OCI-LY7 (cell line): Measurements from ENCODE around the gene DST. TPM values are rescaled to one million over a fixed set of nuclear protein-coding genes. Genes with fewer than 3 reads are reported as not detected.

Experiments
- BruUV-seq: library from RNA; stranded (reverse); fragments of 400-500 nt; replicated peaks from 2 replicates; lab custom pipeline; 2021; lab: Mats Ljungman, UMichigan
- CTCF ChIA-PET: fragments of 300-600 bp; sonication (Branson Sonifier 250); formaldehyde crosslinking; loops from one replicate; lab custom pipeline; 2022; ENCODE audit warnings: antibody characterized with exemption; ENCODE audit not compliant: unreplicated experiment; lab: Charles Lee
- POLR2A ChIA-PET: fragments of 300-600 bp; sonication (Branson Sonifier 250); formaldehyde crosslinking; loops from one replicate; lab custom pipeline; 2022; ENCODE audit warnings: antibody characterized with exemption; lab: Charles Lee
- DNase-seq: peaks from one replicate; pipeline ENCODE4 v3.0.0-alpha.2; 2015; ENCODE audit warnings: low spot score
- H2AFZ ChIP-seq: fragments of 200-600 bp; sonication (generic), shearing (Covaris generic); 2 replicates; pipeline ENCODE4 v1.6.1; 2014; ENCODE audit warnings: mild to moderate bottlenecking, antibody characterized with exemption, low read length, moderate library complexity
- H3K27ac ChIP-seq: fragments of 200-600 bp; sonication (generic); 2 replicates; pipeline ENCODE4 v1.5.1; 2014; ENCODE audit warnings: mixed run types, low read depth, mild to moderate bottlenecking, moderate library complexity, low read length, inconsistent platforms; ENCODE audit not compliant: poor library complexity, severe bottlenecking
- H3K36me3 ChIP-seq: fragments of 200-600 bp; sonication (generic); 2 replicates; pipeline ENCODE4 v1.6.1; 2014; ENCODE audit warnings: mild to moderate bottlenecking, antibody characterized with exemption, low read length, moderate library complexity, mixed read lengths; ENCODE audit not compliant: insufficient read depth
- H3K4me1 ChIP-seq: fragments of 200-600 bp; sonication (generic); 2 replicates; pipeline ENCODE4 v1.5.1; 2014; ENCODE audit warnings: mild to moderate bottlenecking, low read length; ENCODE audit not compliant: insufficient read depth, poor library complexity, severe bottlenecking
- H3K4me2 ChIP-seq: fragments of 200-600 bp; sonication (generic); 2 replicates; pipeline ENCODE4 v1.6.1; 2014; ENCODE audit warnings: mild to moderate bottlenecking, low read length
- H3K4me3 ChIP-seq: fragments of 200-600 bp; sonication (generic); 2 replicates; pipeline ENCODE4 v1.5.1; 2014; ENCODE audit warnings: mild to moderate bottlenecking, low read depth, low read length; ENCODE audit not compliant: poor library complexity, severe bottlenecking
- H3K79me2 ChIP-seq: fragments of 200-600 bp; sonication (generic); 2 replicates; pipeline ENCODE4 v1.6.1; 2016; ENCODE audit warnings: low read depth, mild to moderate bottlenecking, low read length, moderate library complexity, mixed read lengths; ENCODE audit not compliant: insufficient read depth
- H3K9me2 ChIP-seq: fragments of 200-600 bp; sonication (generic); 2 replicates; pipeline ENCODE4 v1.6.1; 2016; ENCODE audit warnings: mild to moderate bottlenecking, low read length, mixed read lengths; ENCODE audit not compliant: insufficient read depth
- H3K9me3 ChIP-seq: fragments of 200-600 bp; sonication (generic); 2 replicates; pipeline ENCODE4 v1.6.1; 2014; ENCODE audit warnings: mild to moderate bottlenecking, mixed run types, low read length, mixed read lengths
- H4K20me1 ChIP-seq: fragments of 200-600 bp; sonication (generic); 2 replicates; pipeline ENCODE4 v1.6.1; 2014; ENCODE audit warnings: mild to moderate bottlenecking, antibody characterized with exemption, low read length, moderate library complexity, mixed read lengths; ENCODE audit not compliant: insufficient read depth
- EZH2phosphoT487 ChIP-seq: fragments of 200-600 bp; sonication (generic); IDR thresholded peaks from 2 replicates; pipeline ENCODE4 v1.6.1; 2018; ENCODE audit warnings: low read depth, borderline replicate concordance, mild to moderate bottlenecking, mixed run types, antibody characterized with exemption, low read length, moderate library complexity, mixed read lengths
- intact Hi-C: fragments of 100-400 bp; cut with micrococcal nuclease; formaldehyde crosslinking; loops from one replicate; pipeline ENCODE4 v1.10.0; 2022; ENCODE audit not compliant: unreplicated experiment
- total RNA-seq, 2 experiments: library from RNA; depleted of rRNA in 1 of 2; stranded (reverse); fragments of >200 nt in 1 of 2; shearing (Covaris generic) in 1 of 2; gene quantifications; 2 replicates each; pipeline ENCODE4 v1.2.3, GENCODE V29; 2014 to 2022
- TF ChIP-seq, protein P1 (sequence below): fragments of 200-600 bp; sonication (generic); conservative IDR thresholded peaks from 2 replicates; pipeline ENCODE4 v1.5.1; 2014; ENCODE audit warnings: mild to moderate bottlenecking, antibody characterized with exemption, low read length, moderate library complexity, mixed read lengths

The DST gene
- total RNA-seq, 2 experiments from 2014 or later, result 8.4 to 19.4 TPM

DNA sequence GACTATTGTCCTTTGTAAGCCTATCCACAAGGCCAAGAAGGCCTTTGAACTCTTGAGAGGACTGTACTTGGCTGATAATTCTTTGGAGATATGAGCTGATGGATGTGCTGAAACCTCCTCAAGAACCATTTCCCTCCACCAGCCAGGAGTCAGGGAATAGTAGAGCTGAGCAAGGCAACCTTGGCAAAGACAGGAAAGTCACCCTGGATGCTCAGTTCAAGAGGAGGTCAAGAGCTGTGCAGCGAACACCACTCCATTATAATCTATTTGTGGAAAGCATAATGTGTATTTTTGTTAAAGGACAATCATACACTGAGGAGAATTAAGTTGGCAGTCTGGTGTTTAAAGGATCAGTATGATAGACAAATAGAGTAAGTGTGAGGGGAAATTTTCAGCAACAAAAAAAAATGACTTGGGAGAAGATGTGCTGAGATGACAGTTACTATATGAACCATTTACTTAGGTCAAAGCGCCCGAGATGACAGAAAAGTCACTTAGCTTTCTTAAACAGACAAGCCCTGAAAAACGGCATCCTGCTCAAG, 218.1 kb downstream of the DST start:
- no TSS peak for BruUV-seq
- Histone ChIP-seq H3K27ac (no peak overlapping the region), H3K79me2 (no peaks in the 10 kb centered on the region), H2AFZ (no peak overlapping the region), H3K4me3 (no peak overlapping the region), H3K4me1 (no peaks in the 10 kb centered on the region), H3K4me2 (no peak overlapping the region), H3K36me3 (no peaks in the 10 kb centered on the region), H3K9me3 (no peaks in the 10 kb centered on the region), H4K20me1 (no peaks in the 10 kb centered on the region), H3K9me2 (no peaks in the 10 kb centered on the region)
- ChIA-PET CTCF (no interaction called here), POLR2A (no interaction called here)
- intact Hi-C loops, result no loop called here
- TF ChIP-seq, protein P1, sequence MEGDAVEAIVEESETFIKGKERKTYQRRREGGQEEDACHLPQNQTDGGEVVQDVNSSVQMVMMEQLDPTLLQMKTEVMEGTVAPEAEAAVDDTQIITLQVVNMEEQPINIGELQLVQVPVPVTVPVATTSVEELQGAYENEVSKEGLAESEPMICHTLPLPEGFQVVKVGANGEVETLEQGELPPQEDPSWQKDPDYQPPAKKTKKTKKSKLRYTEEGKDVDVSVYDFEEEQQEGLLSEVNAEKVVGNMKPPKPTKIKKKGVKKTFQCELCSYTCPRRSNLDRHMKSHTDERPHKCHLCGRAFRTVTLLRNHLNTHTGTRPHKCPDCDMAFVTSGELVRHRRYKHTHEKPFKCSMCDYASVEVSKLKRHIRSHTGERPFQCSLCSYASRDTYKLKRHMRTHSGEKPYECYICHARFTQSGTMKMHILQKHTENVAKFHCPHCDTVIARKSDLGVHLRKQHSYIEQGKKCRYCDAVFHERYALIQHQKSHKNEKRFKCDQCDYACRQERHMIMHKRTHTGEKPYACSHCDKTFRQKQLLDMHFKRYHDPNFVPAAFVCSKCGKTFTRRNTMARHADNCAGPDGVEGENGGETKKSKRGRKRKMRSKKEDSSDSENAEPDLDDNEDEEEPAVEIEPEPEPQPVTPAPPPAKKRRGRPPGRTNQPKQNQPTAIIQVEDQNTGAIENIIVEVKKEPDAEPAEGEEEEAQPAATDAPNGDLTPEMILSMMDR, result no peak
- TF ChIP-seq EZH2phosphoT487, result no peak
- DNase-seq, result no peak

DNA sequence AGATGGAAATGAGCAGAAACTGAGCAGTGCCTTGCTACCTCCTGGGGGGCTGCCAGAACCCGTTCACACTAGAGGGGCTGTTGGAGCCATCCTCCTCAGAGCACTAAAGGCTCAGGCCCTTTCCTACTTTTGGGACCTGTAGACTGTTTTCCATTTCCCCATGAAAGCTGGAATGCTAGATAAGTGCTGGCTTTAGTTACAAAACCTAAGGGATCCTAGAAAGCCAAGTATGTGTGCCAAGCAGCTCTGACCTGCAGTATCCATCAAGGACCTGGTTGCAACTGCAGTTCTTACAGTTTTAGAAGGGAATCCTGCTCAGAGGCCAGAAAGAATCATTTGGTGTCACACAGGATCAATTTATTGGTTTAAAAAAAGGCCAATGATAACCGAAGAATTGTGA, 218.6 kb downstream of the DST start:
- H3K4me2 ChIP-seq, result no peak overlapping the region
- H3K27ac ChIP-seq, result no peak overlapping the region
- H3K9me3 ChIP-seq, result no peaks in the 10 kb centered on the region
- no peaks in the 10 kb centered on the region for H3K9me2 ChIP-seq
- no peaks in the 10 kb centered on the region for H3K4me1 ChIP-seq
- no peaks in the 10 kb centered on the region for H4K20me1 ChIP-seq
- H2AFZ ChIP-seq, result no peak overlapping the region
- no TSS peak for BruUV-seq
- H3K4me3 ChIP-seq, result no peak overlapping the region
- DNase-seq, result no peak
- H3K79me2 ChIP-seq, result no peaks in the 10 kb centered on the region
- ChIA-PET CTCF (no interaction called here), POLR2A (no interaction called here)
- H3K36me3 ChIP-seq, result no peaks in the 10 kb centered on the region
- TF ChIP-seq EZH2phosphoT487, result no peak
- TF ChIP-seq, protein P1, result no peak
- intact Hi-C loops, result no loop called here

GRCh38 chr6:56420296-56420695, 222.4 kb downstream of the DST start:
- no peak overlapping the region for H2AFZ ChIP-seq
- H3K9me2 ChIP-seq, result no peaks in the 10 kb centered on the region
- ChIA-PET CTCF (no interaction called here), POLR2A (interaction anchor here (1.6 kb wide), 1 partner anchor 77 kb away, joined by 3 read pairs; no protein-coding TSS in a partner anchor)
- intact Hi-C loops, result no loop called here
- DNase-seq, result no peak
- H3K4me1 ChIP-seq, result no peaks in the 10 kb centered on the region
- no peaks in the 10 kb centered on the region for H4K20me1 ChIP-seq
- H3K4me3 ChIP-seq, result no peak overlapping the region
- H3K36me3 ChIP-seq, result no peaks in the 10 kb centered on the region
- TF ChIP-seq, protein P1, result no peak
- no peak for TF ChIP-seq EZH2phosphoT487
- H3K4me2 ChIP-seq, result no peak overlapping the region
- H3K9me3 ChIP-seq, result no peaks in the 10 kb centered on the region
- no peak overlapping the region for H3K27ac ChIP-seq
- H3K79me2 ChIP-seq, result no peaks in the 10 kb centered on the region
- BruUV-seq, result no TSS peak
